GM19328 (cell line): Measurements from ENCODE around the gene EIF4G3.
A peak's percentile ranks its signal among the peaks of the same experiment; 100 is the strongest.
"Not testable (repeated sequence)": the region's sequence is repeated elsewhere in the genome, so short reads cannot be mapped to it uniquely, and the experiment has no call there.

Experiments used
- ATAC-seq: cut with Tn5 transposase; IDR thresholded peaks from one replicate; pipeline ENCODE4 v1.9.1; 2021; ENCODE audit warnings: mild to moderate bottlenecking, moderate library complexity; ENCODE audit not compliant: unreplicated experiment

EIF4G3 gene

GRCh38 chr1:21176586-21177555, at the start of gene EIF4G3:
Gene EIF4G3, minus strand, starts transcription at chr1:21176897. Its CDS starts 174,155 bp downstream, at chr1:21002742.
- ATAC-seq = peak; percentile 85

GRCh38 chr1:21225065-21225464, 48.4 kb upstream of the EIF4G3 start:
- ATAC-seq = no peak

- no peak for ATAC-seq
Observed at GRCh38 chr1:21220815-21221214, 44.1 kb upstream of the EIF4G3 start.

- no peak for ATAC-seq
Observed at GRCh38 chr1:21219674-21220073, 43.0 kb upstream of the EIF4G3 start.

- ATAC-seq = no peak
Observed at GRCh38 chr1:21217812-21218596, 41.3 kb upstream of the EIF4G3 start.

- ATAC-seq = no peak
Observed at GRCh38 chr1:21216835-21217811, 40.4 kb upstream of the EIF4G3 start.

GRCh38 chr1:21212126-21212525, 35.4 kb upstream of the EIF4G3 start:
- ATAC-seq = no peak

- not testable (repeated sequence) for ATAC-seq
Observed at GRCh38 chr1:21208137-21208700, 31.5 kb upstream of the EIF4G3 start.

GRCh38 chr1:21206117-21206516, 29.4 kb upstream of the EIF4G3 start:
- no peak for ATAC-seq

- no peak for ATAC-seq
Observed at GRCh38 chr1:21205416-21205815, 28.7 kb upstream of the EIF4G3 start.

GRCh38 chr1:21201650-21202049, 25.0 kb upstream of the EIF4G3 start:
- no peak for ATAC-seq

- not testable (repeated sequence) for ATAC-seq
Observed at GRCh38 chr1:21201238-21201637, 24.5 kb upstream of the EIF4G3 start.

- ATAC-seq = no peak
Observed at GRCh38 chr1:21200767-21201166, 24.1 kb upstream of the EIF4G3 start.

GRCh38 chr1:21198929-21199328, 22.2 kb upstream of the EIF4G3 start:
- ATAC-seq = no peak

- ATAC-seq = no peak
Observed at GRCh38 chr1:21192871-21193270, 16.2 kb upstream of the EIF4G3 start.

GRCh38 chr1:21192284-21192683, 15.6 kb upstream of the EIF4G3 start:
- ATAC-seq = no peak

GRCh38 chr1:21190771-21191170, 14.1 kb upstream of the EIF4G3 start:
- ATAC-seq = not testable (repeated sequence)

- no peak for ATAC-seq
Observed at GRCh38 chr1:21189906-21190500, 13.3 kb upstream of the EIF4G3 start.

- ATAC-seq = no peak
Observed at GRCh38 chr1:21189421-21189820, 12.7 kb upstream of the EIF4G3 start.

GRCh38 chr1:21188235-21188634, 11.5 kb upstream of the EIF4G3 start:
- ATAC-seq = no peak
